ENCODE measurements around the gene TSPAN14.
"Not testable (repeated sequence)": the region's sequence is repeated elsewhere in the genome, so short reads cannot be mapped to it uniquely, and the experiment has no call there.

The TSPAN14 gene, protein sequence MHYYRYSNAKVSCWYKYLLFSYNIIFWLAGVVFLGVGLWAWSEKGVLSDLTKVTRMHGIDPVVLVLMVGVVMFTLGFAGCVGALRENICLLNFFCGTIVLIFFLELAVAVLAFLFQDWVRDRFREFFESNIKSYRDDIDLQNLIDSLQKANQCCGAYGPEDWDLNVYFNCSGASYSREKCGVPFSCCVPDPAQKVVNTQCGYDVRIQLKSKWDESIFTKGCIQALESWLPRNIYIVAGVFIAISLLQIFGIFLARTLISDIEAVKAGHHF

GRCh38 chr10:80453842-80454512 is at the start of gene TSPAN14:
TSPAN14 (plus strand) TSS chr10:80454310; CDS start chr10:80489234, 34,924 bp downstream.
- DNase-seq (ENCODE audit: low read depth) = no peak

DNA sequence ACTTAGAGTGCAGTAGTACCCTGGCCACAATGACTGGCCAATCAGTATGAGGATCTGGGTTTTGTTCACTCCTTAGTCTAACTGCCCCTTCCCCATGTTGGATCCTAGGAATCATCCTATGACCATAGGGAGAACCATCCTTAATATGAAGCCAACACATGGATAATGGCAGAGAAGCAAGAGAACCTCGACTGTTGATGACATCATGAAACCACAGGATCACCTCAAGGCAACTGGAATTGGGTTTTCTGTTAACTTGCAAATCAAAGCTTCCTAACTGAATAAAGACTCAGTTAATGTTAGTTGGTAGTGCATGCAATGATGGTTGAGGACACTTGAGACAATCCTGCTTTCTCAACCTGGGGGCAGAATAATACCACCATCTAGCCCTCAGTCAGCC is 49.1 kb upstream of the TSPAN14 start:
- no peak for DNase-seq (ENCODE audit: low read depth)

GRCh38 chr10:80405626-80406025 is 48.5 kb upstream of the TSPAN14 start:
- DNase-seq (ENCODE audit: low read depth) = no peak

- DNase-seq (ENCODE audit: low read depth) = no peak
Observed at GRCh38 chr10:80406204-80406603, 47.9 kb upstream of the TSPAN14 start.

GRCh38 chr10:80407812-80408241 is 46.3 kb upstream of the TSPAN14 start:
- DNase-seq (ENCODE audit: low read depth) = no peak

DNA sequence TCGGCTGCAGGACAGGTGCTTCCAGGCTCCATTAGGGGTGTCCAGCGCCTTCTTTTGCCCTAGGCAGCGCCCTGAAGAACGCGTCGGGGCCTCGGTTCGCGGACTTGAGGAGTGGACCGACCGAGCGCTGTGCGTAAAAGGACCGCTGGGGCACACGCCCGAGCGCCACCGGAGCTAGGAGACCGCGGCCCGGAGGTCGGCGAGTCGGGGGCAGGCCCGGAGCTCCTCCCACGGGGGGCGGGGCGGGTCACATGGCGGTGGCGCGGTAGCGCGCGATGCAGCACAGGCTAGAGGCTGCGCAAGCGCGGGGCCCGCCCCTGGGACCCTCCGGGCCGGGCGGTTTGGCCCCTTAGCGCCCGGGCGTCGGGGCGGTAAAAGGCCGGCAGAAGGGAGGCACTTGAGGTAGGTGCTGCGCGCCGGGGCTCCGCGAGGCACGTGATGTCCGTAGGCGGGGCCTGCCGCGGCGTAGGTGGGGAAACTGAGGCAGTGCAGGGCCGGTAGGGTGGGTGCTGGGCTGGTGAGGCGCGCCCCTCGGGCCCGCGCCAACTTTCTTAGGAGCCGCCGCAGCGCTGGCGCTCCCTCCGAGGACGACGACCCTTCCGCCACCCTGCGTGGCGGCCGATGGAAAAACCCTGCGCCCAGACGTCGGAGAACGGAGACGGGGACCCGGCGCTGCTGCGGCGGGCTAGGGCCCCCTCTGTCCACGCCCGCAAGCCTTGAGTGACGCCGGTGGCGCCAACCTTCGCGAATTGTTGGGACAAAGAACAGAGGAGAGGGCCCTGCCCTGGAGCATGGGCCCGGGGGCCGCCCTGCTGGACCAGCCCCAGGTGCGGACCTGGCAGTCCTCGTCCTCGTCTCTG is 45.6 kb upstream of the TSPAN14 start, which contains the start of gene PRXL2A:
Gene PRXL2A, plus strand, starts transcription at position 310 of the 860 bp plus-strand sequence. CDS start 11,917 bp downstream, outside the sequence.
- no peak for DNase-seq (ENCODE audit: low read depth)

DNA sequence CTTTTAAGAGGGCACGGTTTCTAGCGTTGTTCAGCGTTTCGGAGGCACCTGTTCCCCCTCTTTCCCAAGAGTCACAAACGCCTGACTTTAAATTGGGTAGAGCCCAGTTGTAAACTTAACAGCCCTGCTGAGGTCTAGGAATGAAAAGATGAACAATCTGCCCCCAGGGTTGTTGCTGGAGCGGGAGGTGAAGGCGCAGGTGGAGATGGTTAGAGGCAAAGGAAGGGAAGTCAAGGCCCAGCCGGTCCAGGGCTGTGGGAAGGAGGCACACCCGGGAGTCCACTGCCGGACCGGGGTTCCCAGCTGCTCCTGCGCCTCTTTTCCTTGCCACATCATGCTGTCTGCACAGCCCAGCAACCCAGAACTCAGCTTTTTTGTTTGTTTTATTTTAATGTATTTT is 45.0 kb upstream of the TSPAN14 start:
- DNase-seq (ENCODE audit: low read depth) = no peak

GRCh38 chr10:80410122-80410521 is 44.0 kb upstream of the TSPAN14 start:
- no peak for DNase-seq (ENCODE audit: low read depth)

- DNase-seq (ENCODE audit: low read depth) = no peak
Observed at GRCh38 chr10:80410578-80411145, 43.4 kb upstream of the TSPAN14 start.

GRCh38 chr10:80411267-80411668 is 42.8 kb upstream of the TSPAN14 start:
- no peak for DNase-seq (ENCODE audit: low read depth)

- no peak for DNase-seq (ENCODE audit: low read depth)
Observed at GRCh38 chr10:80411681-80412220, 42.4 kb upstream of the TSPAN14 start.

GRCh38 chr10:80412486-80412885 is 41.6 kb upstream of the TSPAN14 start:
- no peak for DNase-seq (ENCODE audit: low read depth)

- DNase-seq (ENCODE audit: low read depth) = no peak
Observed at GRCh38 chr10:80413271-80413996, 40.7 kb upstream of the TSPAN14 start.

DNA sequence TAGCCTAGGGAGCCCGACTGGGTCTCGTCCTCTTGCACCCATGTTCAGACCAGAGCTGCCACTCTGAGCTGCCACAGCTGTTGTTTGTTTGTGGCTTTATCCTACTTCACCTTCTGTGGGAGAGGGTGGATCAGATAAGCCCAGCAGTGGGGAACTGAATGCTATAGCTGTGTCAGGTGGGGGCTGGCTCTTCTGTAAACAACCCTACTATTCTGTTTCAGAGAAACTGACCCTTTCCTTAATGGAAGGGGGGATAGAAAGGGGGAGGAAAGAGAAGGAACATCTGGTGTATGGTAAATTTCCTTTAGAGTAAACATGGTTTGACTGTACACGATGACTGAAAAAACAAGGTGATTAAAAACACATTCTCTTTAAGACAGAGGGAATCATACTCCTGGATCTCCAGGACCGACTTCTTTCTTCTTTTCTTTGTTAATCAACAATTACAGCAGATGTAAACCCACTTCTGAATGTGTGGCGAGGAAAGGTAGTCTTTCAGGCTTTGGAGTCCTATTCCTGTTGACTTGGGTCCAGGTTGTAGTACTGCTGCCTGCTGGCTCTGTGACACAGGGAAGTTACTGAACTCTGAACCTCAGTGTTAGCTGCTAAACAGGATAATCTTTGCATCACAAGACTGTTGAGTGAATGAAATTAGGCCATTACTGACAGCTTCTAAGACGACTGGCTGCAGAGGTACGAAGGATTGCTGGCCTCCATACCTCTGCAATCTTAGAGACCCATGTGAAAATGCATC is 39.8 kb upstream of the TSPAN14 start:
- DNase-seq (ENCODE audit: low read depth) = no peak

DNA sequence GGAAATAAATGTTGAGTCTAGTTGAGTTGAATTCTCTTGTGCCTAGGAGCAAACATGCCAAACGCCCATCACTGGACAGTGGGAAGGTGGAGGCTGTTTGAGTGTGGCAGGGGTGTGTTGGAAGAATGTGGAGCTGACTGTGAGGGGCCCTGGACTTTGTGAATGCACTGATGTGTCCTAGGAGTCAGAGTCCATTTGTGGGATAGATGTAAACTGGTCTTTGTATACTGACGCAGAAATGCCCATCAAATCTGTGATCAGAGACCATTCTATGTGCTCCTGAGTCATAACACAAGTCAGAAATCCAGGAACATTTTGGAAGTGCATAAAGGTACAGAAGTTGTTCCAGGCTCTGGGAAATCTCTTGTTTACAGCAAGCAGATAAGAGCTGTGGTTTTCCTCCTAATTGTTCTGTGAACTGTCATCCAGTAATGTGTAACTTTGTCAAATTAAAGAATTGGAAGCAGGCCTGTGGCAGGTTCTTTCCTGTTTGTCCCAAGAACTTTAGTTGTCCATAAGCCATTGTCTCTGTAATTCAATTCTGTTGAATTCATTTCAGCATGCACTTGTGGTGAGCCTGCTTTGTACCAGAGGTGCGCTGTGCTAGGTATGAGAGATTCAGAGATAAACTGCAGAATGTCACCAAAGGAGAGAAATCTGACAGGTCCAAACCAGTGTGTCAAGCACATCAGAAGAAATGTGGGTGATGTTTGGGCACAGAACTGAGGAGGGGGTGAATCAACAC is 38.2 kb upstream of the TSPAN14 start:
- no peak for DNase-seq (ENCODE audit: low read depth)

DNA sequence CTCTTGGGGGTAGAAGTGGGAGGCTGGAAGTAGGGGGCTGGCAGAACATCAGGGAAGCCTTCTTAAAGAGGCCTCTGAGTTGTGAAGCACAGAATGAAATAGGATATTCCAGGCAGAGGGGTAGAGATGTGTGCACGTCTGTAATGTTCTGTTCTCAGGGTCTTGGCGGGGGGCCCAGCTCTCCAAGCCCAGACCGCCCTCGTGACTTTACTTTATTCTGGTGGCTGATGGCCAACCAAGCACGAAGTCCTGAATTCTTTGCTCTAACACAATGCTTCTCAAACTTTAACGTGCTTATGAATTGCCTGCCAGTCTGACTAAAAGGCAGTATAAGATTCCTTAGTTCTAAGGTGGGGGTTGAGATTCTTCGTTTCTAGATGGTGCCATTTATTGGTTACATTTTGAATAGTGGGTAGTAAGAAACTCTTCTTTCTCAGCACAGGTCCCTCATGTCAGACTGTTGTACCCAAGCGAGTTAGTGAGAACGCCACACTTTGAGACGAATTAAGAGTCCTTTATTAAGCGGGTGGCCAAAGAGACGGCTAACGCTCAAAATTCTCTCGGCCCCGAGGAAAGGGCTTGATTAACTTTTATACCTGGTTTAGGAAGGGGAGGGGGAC is 37.5 kb upstream of the TSPAN14 start:
- no peak for DNase-seq (ENCODE audit: low read depth)

- DNase-seq (ENCODE audit: low read depth) = not testable (repeated sequence)
Observed at GRCh38 chr10:80417256-80417655, 36.9 kb upstream of the TSPAN14 start.

DNA sequence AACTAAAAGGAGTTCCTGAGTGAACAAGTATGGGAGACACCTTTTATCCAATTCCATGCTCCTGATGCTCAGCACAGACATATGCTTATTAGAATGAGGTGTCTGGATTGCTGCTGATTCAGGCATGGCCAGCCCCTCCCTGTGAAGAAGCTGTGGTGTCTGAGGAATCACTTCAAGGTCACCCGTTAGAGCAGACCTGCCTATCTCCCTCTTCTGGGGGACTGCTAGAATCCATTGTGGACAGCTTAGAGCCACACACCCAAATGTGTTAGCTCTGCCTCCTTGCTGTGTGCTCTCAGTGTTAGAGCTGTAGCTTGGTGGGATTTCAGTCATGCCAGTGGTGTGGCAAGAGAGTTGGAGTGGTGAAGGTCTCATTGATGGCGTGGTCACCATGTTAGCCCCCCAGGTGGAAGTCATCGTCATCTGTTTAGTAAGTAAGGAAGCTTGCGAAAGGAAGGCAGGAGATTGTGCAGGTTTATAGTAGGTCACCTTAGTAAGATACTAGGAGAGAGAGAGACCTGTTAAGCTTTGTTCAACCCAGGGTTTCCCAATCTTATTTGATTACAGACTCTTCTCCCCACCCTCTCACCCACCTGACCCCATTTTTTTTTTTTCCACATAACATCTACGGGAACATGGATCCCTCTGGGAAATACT is 32.9 kb upstream of the TSPAN14 start:
- DNase-seq (ENCODE audit: low read depth) = no peak

Measured in GM04503 (cell line).